K562 (cell line): ENCODE data around the gene PDE6B. TPM values are rescaled to one million over a fixed set of nuclear protein-coding genes. Genes with fewer than 3 reads are reported as not detected.

ENCODE experiments used
- CREBBP ChIP-seq: IDR thresholded peaks from one replicate; pipeline ENCODE4 v1.6.1; 2012; ENCODE audit warnings: low read depth, mild to moderate bottlenecking, control low read depth, inconsistent platforms, low read length
- E2F3 ChIP-seq: fragments of 250-450 bp; sonication (Bioruptor Pico); IDR thresholded peaks from 2 replicates; pipeline ENCODE4 v1.4.0; 2020; ENCODE audit warnings: mild to moderate bottlenecking
- ELK1 ChIP-seq: sonication (generic); formaldehyde crosslinking; IDR thresholded peaks from 2 replicates; pipeline ENCODE4 v1.8.1; 2022; ENCODE audit warnings: missing genetic modification reagents
- FOXO4 ChIP-seq: fragments of 450-650 bp; formaldehyde crosslinking; IDR thresholded peaks from 2 replicates; pipeline ENCODE4 v1.4.0; 2020; ENCODE audit warnings: mild to moderate bottlenecking, moderate library complexity
- LARP7 ChIP-seq: fragments of 450-650 bp; IDR thresholded peaks from 2 replicates; pipeline ENCODE4 v1.6.1; 2016
- MTF1 ChIP-seq: fragments of 250-450 bp; sonication (Bioruptor Pico); IDR thresholded peaks from 2 replicates; pipeline ENCODE4 v1.9.0; 2021; ENCODE audit warnings: moderate library complexity, mild to moderate bottlenecking, inconsistent platforms, borderline replicate concordance
- POU5F1 ChIP-seq: fragments of 150-350 bp; IDR thresholded peaks from 2 replicates; pipeline ENCODE4 v1.6.1; 2014; ENCODE audit warnings: borderline replicate concordance, low read length, low read depth, mild to moderate bottlenecking; ENCODE audit not compliant: partially characterized antibody
- RAD21 ChIP-seq, 2 experiments: fragments of 250-450 bp in 1 of 2; fragments of 450-650 bp in 1 of 2; sonication (Bioruptor Pico) in 1 of 2; formaldehyde crosslinking in 1 of 2; IDR thresholded peaks in 1 of 2; conservative IDR thresholded peaks in 1 of 2; 2 replicates each; pipeline versions ENCODE4 v1.4.0 to v1.8.0; 2020 to 2022; ENCODE audit warnings: mild to moderate bottlenecking in 2 of 2, moderate library complexity in 1 of 2
- RBM14 ChIP-seq: fragments of 200-400 bp; formaldehyde crosslinking; IDR thresholded peaks from 2 replicates; pipeline ENCODE4 v1.6.1; 2018; ENCODE audit warnings: low read depth, mild to moderate bottlenecking, low read length, moderate library complexity, borderline replicate concordance; ENCODE audit not compliant: insufficient read depth
- TEAD1 ChIP-seq, 2 experiments: fragments of 450-650 bp in 1 of 2; sonication (generic) in 1 of 2; formaldehyde crosslinking; IDR thresholded peaks; 2 replicates each; pipeline versions ENCODE4 v1.4.0 to v1.8.0; 2020 to 2022; ENCODE audit warnings: mild to moderate bottlenecking in 2 of 2, missing genetic modification reagents in 1 of 2
- ZBTB40 ChIP-seq, 2 experiments: fragments of 450-650 bp in 1 of 2; sonication (generic) in 1 of 2; formaldehyde crosslinking in 1 of 2; IDR thresholded peaks; 2 replicates each; pipeline versions ENCODE4 v1.7.1 to v1.9.0; 2016 to 2022; ENCODE audit warnings: inconsistent platforms in 1 of 2, mild to moderate bottlenecking in 1 of 2, missing genetic modification reagents in 1 of 2
- ZNF311 ChIP-seq: fragments of 250-450 bp; sonication (Bioruptor Pico); IDR thresholded peaks from 2 replicates; pipeline ENCODE4 v1.4.0; 2020; ENCODE audit warnings: mild to moderate bottlenecking, moderate library complexity
- ZNF444 ChIP-seq: fragments of 250-450 bp; sonication (Bioruptor Pico); IDR thresholded peaks from 2 replicates; pipeline ENCODE4 v1.4.0; 2020; ENCODE audit warnings: mild to moderate bottlenecking, moderate library complexity
- ZNF707 ChIP-seq: fragments of 250-450 bp; sonication (Bioruptor Pico); conservative IDR thresholded peaks from 2 replicates; pipeline ENCODE4 v1.8.0; 2022; ENCODE audit warnings: inconsistent platforms, mild to moderate bottlenecking, moderate library complexity
- polyA plus RNA-seq, 8 experiments: library from polyadenylated mRNA; depleted of rRNA in 4 of 8; stranded (reverse) in 5 of 8; unstranded in 3 of 8; fragments of >200 nt; fragmentation: Nextera tagmentation in 2 of 8; fragmentation: Illumina TruSeq in 1 of 8; extraction: Ambion mirVana in 2 of 8; extraction: Trizol in 1 of 8; gene quantifications; 2 replicates each; pipeline versions ENCODE4 v1.2.1 to v1.2.3, GENCODE V29; 2011 to 2014; ENCODE audit warnings: inconsistent platforms in 1 of 8, missing spikeins in 1 of 8
- total RNA-seq, 7 experiments: library from RNA; depleted of rRNA in 6 of 7; stranded (reverse); fragments of >200 nt in 6 of 7; fragmentation: Illumina TruSeq in 2 of 7; extraction: Trizol in 2 of 7; gene quantifications; 2 replicates each; pipeline versions ENCODE4 v1.2.1 to v1.2.3, GENCODE V29; 2011 to 2021; ENCODE audit warnings: low replicate concordance in 1 of 7

Gene PDE6B
- total and polyA plus RNA-seq, 9 of the 15 experiments (the other 6 are each of a cell fraction or from before 2014, with no cell fraction given), result 0.04 TPM; not detected in 8

- TF ChIP-seq LARP7 (no peak), E2F3 (CRISPR knock-in tag) (peak; percentile 73), RBM14 (no peak), ZNF707 (CRISPR knock-in tag) (no peak), ZBTB40 (IDR thresholded peaks at IDR 0.05) (peak; percentile 91), ZBTB40 (CRISPR knock-in tag; IDR thresholded peaks at IDR 0.05) (no peak), CREBBP (no peak), TEAD1 (CRISPR knock-in tag; IDR thresholded peaks at IDR 0.05) (no peak), ZNF444 (no peak), POU5F1 (no peak), MTF1 (CRISPR knock-in tag) (no peak), RAD21 (CRISPR knock-in tag; conservative IDR thresholded peaks at IDR 0.05 in 1 of 2, IDR thresholded peaks at IDR 0.05 in 1 of 2) (peak; percentile 57 to 78), ELK1 (CRISPR knock-in tag) (no peak), FOXO4 (CRISPR knock-in tag) (no peak), ZNF311 (no peak)
Observed at GRCh38 chr4:674172-675035, 49.0 kb downstream of the PDE6B start, which contains the start of the genes ATP5ME and MYL5 (continued).
